ENCODE results near the gene SLC25A27.
"Not testable (repeated sequence)": the region's sequence is repeated elsewhere in the genome, so short reads cannot be mapped to it uniquely, and the experiment has no call there.

SLC25A27 gene

GRCh38 chr6:46652603-46653438, at the start of gene SLC25A27, which contains the start of gene CYP39A1:
Gene SLC25A27 (plus strand): TSS chr6:46652975. CDS start chr6:46653193, 218 bp downstream.
Gene CYP39A1 (minus strand): TSS chr6:46652818. CDS start chr6:46652582, 236 bp downstream.
- peak; percentile 64 for DNase-seq (ENCODE audit: low read depth, low spot score)

GRCh38 chr6:46605091-46605797, 47.5 kb upstream of the SLC25A27 start:
- DNase-seq (ENCODE audit: low read depth, low spot score) = no peak

DNA sequence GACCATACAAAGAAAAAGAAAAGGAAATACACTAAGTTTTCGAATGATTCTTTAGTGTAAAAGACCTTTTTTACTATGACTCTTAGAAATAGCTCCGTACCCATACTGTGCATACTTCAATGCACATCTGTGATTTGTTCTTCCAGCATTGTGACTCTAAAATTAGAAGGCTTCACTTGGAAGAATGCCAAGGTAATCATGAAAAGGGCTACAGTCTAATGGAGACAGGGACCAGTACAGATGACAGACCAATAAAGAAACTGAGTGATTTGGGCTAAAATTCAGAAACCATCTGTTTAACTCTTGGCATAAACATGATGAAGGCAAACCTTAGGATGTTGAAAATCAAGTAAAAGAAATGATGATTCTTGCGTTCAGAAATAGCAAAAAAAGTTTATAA, 46.4 kb upstream of the SLC25A27 start:
- no peak for DNase-seq (ENCODE audit: low read depth, low spot score)

DNA sequence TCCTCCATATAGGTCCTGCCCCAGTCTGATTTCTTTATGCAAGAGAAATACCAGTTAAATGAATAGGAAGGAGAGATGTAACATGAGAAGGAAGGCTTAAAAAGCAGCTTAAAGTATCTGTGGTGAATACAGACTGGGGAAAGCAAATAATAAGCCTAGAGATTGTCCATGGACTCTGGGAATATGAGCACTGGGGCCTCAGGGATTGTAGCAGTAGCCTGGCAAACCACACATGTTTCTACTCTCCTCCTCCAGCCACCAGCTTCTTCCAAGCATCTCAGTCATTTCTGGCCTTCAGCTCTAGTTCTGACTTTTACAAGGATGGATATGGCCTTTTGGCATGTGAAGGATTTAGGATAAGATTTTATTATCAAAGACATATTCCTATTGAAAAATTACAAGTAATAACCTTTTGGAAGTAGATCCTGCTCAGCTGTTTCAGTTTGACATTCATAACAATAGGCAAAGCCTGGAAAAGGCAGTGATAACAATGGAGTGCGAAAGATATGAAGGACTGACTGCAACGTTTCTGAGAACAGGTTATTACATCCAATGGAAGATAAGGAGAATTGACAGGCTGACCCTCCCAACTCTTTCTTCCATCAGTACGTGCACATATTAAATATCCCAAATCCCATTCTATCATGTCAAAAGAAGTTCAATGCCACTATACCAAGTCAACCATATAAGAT, 41.8 kb upstream of the SLC25A27 start:
- DNase-seq (ENCODE audit: low read depth, low spot score) = no peak

GRCh38 chr6:46612645-46613044, 40.1 kb upstream of the SLC25A27 start:
- DNase-seq (ENCODE audit: low read depth, low spot score) = no peak

- DNase-seq (ENCODE audit: low read depth, low spot score) = no peak
Measured at GRCh38 chr6:46618726-46619125, 34.0 kb upstream of the SLC25A27 start.

- DNase-seq (ENCODE audit: low read depth, low spot score) = no peak
Measured at GRCh38 chr6:46626228-46626909, 26.4 kb upstream of the SLC25A27 start.

DNA sequence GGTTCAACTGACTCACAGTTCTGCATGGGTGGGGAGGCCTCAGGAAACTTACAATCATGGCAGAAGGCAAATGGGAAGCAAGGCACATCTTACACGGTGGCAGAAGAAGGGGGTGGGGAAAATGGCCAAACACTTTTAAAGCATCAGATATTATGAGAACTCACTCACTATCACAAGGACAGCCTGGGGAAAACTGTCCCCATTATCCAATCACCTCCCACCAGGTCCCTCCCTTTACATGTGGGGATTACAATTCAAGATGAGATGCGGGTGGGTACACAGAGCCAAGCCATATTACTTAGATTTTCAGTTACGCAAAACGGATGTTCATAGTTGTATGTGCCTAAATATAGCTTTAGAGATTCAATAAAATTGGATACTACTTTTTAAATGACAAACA, 25.8 kb upstream of the SLC25A27 start:
- no peak for DNase-seq (ENCODE audit: low read depth, low spot score)

- DNase-seq (ENCODE audit: low read depth, low spot score) = no peak
Measured at GRCh38 chr6:46628498-46628897, 24.3 kb upstream of the SLC25A27 start.

GRCh38 chr6:46628976-46629375, 23.8 kb upstream of the SLC25A27 start:
- no peak for DNase-seq (ENCODE audit: low read depth, low spot score)

- DNase-seq (ENCODE audit: low read depth, low spot score) = no peak
Measured at GRCh38 chr6:46629691-46630090, 23.1 kb upstream of the SLC25A27 start.

GRCh38 chr6:46632053-46632452, 20.7 kb upstream of the SLC25A27 start:
- no peak for DNase-seq (ENCODE audit: low read depth, low spot score)

GRCh38 chr6:46635462-46635861, 17.3 kb upstream of the SLC25A27 start:
- no peak for DNase-seq (ENCODE audit: low read depth, low spot score)

DNA sequence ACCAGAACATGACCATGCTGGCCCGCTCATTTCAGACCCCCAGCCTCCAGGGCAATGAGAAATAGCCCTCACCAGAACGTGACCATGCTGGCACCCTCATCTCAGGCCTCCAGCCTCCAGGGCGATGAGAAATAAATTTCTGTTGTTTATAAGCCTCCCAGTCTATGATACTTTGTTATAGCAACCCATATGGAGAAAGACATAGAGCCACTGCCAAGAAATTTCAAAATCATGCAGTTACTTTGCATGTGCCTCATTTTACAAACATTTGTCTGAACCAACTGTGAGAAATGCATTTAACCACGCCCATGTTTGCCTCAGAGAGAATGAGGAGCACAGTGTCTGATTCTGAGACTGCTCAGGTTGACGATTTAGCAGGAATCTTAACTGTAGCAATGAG, 15.6 kb upstream of the SLC25A27 start:
- DNase-seq (ENCODE audit: low read depth, low spot score) = no peak

GRCh38 chr6:46637933-46638332, 14.8 kb upstream of the SLC25A27 start:
- no peak for DNase-seq (ENCODE audit: low read depth, low spot score)

- no peak for DNase-seq (ENCODE audit: low read depth, low spot score)
Measured at GRCh38 chr6:46638650-46639049, 14.1 kb upstream of the SLC25A27 start.

GRCh38 chr6:46642928-46643751, 9.6 kb upstream of the SLC25A27 start:
- DNase-seq (ENCODE audit: low read depth, low spot score) = no peak

GRCh38 chr6:46645265-46645664, 7.5 kb upstream of the SLC25A27 start:
- DNase-seq (ENCODE audit: low read depth, low spot score) = no peak

DNA sequence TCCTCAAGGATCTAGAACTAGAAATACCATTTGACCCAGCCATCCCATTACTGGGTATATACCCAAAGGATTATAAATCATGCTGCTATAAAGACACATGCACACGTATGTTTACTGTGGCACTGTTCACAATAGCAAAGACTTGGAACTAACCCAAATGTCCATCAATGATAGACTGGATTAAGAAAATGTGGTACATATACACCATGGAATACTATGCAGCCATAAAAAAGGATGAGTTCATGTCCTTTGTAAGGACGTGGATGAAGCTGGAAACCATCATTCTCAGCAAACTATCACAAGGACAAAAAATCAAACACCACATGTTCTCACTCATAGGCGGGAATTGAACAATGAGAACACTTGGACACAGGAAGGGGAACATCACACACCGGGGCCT, 4.7 kb upstream of the SLC25A27 start:
- not testable (repeated sequence) for DNase-seq (ENCODE audit: low read depth, low spot score)

GRCh38 chr6:46648869-46649492, 3.8 kb upstream of the SLC25A27 start:
- DNase-seq (ENCODE audit: low read depth, low spot score) = no peak
